ENCODE measurements around the gene ENAH. TPM values are rescaled to one million over a fixed set of nuclear protein-coding genes. Genes with fewer than 3 reads are reported as not detected.

The ENAH gene
- total and polyA plus RNA-seq, 4 donors, result 15.5 to 89.4 (median 48.4) TPM

DNA sequence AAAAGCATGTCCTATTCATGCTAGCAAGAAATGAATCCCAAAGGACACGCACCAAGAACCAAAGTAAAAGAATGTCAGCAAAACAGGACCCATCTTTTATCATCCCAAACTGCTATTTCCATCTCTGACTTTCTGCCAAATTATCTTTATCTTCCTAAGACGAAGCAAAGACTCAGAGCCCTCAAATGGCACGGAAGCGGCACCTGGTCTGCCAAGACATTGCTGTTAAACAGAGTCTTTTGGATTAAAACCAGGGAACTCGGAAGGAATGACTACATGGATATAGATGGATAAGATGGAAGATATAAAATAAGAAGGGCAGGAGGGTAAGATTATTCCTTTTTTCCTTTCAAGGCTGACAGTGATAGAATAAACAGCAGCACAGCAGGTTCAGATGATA, 164.2 kb downstream of the ENAH start:
- no peak for DNase-seq
- no peak overlapping the region for H3K27ac ChIP-seq (ENCODE audit: low read depth in 1 of 2, low read length in 1 of 2)

DNA sequence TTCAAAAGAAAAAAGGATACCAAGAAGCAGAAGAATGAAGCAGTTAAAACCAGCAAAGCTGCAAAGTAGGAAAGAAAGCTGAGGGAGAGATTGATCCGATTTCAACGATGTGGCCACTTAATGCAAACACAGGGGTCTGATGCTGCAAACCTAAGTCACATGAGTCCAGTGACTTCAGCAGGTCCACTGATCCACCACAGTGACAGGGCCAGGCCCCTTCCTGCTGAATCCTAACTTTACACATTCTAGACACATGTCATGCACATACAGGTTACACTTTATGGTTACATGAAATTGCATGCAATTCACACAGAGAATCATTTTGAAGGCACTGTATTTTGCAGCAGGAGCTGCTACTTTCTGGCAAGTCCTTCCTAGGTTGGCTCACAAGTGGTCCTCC, 166.1 kb downstream of the ENAH start:
- no peak for ATAC-seq (ENCODE audit: insufficient read depth, low FRiP score)
- DNase-seq, result no peak
- Histone ChIP-seq H3K9me3 (ENCODE audit: control insufficient read depth in 4 of 4, insufficient read depth in 3 of 4, low read length in 3 of 4) (no peaks in the 10 kb centered on the region), H3K4me1 (ENCODE audit: control insufficient read depth in 5 of 5, insufficient read depth in 5 of 5, low read length in 5 of 5) (peaks cover 0 to 20% (median 11%) of the 10 kb centered on the region in 5 donors), H3K27me3 (ENCODE audit: control insufficient read depth in 3 of 3, insufficient read depth in 3 of 3, low read length in 2 of 3) (no peaks in the 10 kb centered on the region), H3K36me3 (ENCODE audit: control insufficient read depth in 4 of 4, insufficient read depth in 4 of 4, low read length in 4 of 4) (peaks cover 0 to 2% (median 0%) of the 10 kb centered on the region in 4 donors), H3K4me3 (no peak overlapping the region), H3K27ac (ENCODE audit: low read depth in 1 of 2, low read length in 1 of 2) (no peak overlapping the region), H3K9ac (ENCODE audit: insufficient read depth in 1 of 2, low read length in 2 of 2) (no peak overlapping the region)
- WGBS, 2 donors, result 81 to 96% methylated on average over 2 of the region's 2 CpGs
- TF ChIP-seq, protein P1, sequence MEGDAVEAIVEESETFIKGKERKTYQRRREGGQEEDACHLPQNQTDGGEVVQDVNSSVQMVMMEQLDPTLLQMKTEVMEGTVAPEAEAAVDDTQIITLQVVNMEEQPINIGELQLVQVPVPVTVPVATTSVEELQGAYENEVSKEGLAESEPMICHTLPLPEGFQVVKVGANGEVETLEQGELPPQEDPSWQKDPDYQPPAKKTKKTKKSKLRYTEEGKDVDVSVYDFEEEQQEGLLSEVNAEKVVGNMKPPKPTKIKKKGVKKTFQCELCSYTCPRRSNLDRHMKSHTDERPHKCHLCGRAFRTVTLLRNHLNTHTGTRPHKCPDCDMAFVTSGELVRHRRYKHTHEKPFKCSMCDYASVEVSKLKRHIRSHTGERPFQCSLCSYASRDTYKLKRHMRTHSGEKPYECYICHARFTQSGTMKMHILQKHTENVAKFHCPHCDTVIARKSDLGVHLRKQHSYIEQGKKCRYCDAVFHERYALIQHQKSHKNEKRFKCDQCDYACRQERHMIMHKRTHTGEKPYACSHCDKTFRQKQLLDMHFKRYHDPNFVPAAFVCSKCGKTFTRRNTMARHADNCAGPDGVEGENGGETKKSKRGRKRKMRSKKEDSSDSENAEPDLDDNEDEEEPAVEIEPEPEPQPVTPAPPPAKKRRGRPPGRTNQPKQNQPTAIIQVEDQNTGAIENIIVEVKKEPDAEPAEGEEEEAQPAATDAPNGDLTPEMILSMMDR (IDR thresholded peaks at IDR 0.05; ENCODE audit: control extremely low read depth, extremely low read depth), result no peak

More for the DNA sequence above, 164.2 kb downstream of the ENAH start:
- H3K9me3 ChIP-seq (ENCODE audit: control insufficient read depth in 4 of 4, insufficient read depth in 3 of 4, low read length in 3 of 4), result no peaks in the 10 kb centered on the region
- 76 to 80% methylated on average over 5 of the region's 5 CpGs for WGBS, 2 donors
- peaks cover 0 to 10% (median 0%) of the 10 kb centered on the region in 5 donors for H3K4me1 ChIP-seq (ENCODE audit: control insufficient read depth in 5 of 5, insufficient read depth in 5 of 5, low read length in 5 of 5)
- H3K9ac ChIP-seq (ENCODE audit: insufficient read depth in 1 of 2, low read length in 2 of 2), result no peak overlapping the region
- H3K4me3 ChIP-seq, result no peak overlapping the region
- H3K27me3 ChIP-seq (ENCODE audit: control insufficient read depth in 3 of 3, insufficient read depth in 3 of 3, low read length in 2 of 3), result no peaks in the 10 kb centered on the region
- TF ChIP-seq, protein P1 (IDR thresholded peaks at IDR 0.05; ENCODE audit: control extremely low read depth, extremely low read depth), result no peak
- peaks cover 0 to 6% (median 0%) of the 10 kb centered on the region in 4 donors for H3K36me3 ChIP-seq (ENCODE audit: control insufficient read depth in 4 of 4, insufficient read depth in 4 of 4, low read length in 4 of 4)
- no peak for ATAC-seq (ENCODE audit: insufficient read depth, low FRiP score)

DNA sequence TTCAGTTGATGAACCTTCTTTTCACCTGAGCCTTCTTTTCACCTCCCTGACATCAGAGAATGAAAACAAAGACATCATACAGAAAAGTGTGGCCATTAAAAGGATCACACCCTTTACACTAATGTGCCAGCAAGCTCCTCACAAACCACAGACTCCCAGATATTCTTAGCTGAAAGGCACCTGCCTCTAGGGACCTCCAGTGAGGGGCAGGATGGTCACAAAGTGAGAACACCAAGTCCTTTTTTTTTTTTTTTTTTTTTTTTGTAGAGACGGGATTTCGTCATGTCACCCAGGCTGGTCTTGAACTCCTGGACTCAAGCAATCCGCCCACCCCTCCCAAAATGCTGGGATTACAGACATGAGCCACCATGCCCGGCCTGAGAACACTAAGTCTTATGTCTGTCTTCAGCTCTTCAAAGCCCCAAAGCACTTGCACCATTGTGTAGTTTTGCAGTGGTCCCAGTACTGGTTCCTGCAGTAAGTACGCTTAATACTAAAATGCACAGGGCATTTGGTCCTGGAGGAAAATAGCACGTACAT, 166.9 kb downstream of the ENAH start:
- no peak for DNase-seq
- TF ChIP-seq, protein P1 (IDR thresholded peaks at IDR 0.05; ENCODE audit: control extremely low read depth, extremely low read depth), result no peak
- H3K36me3 ChIP-seq (ENCODE audit: control insufficient read depth in 4 of 4, insufficient read depth in 4 of 4, low read length in 4 of 4), result peaks cover 0 to 2% (median 0%) of the 10 kb centered on the region in 4 donors
- ATAC-seq (ENCODE audit: insufficient read depth, low FRiP score), result no peak
- WGBS, 2 donors, result 95 to 97% methylated on average over 6 of the region's 6 CpGs
- H3K9me3 ChIP-seq (ENCODE audit: control insufficient read depth in 4 of 4, insufficient read depth in 3 of 4, low read length in 3 of 4), result no peaks in the 10 kb centered on the region
- H3K9ac ChIP-seq (ENCODE audit: insufficient read depth in 1 of 2, low read length in 2 of 2), result no peak overlapping the region
- H3K4me1 ChIP-seq (ENCODE audit: control insufficient read depth in 5 of 5, insufficient read depth in 5 of 5, low read length in 5 of 5), result peaks cover 0 to 28% (median 11%) of the 10 kb centered on the region in 5 donors
- H3K27ac ChIP-seq (ENCODE audit: low read depth in 1 of 2, low read length in 1 of 2), result no peak overlapping the region
- H3K27me3 ChIP-seq (ENCODE audit: control insufficient read depth in 3 of 3, insufficient read depth in 3 of 3, low read length in 2 of 3), result no peaks in the 10 kb centered on the region
- H3K4me3 ChIP-seq, result no peak overlapping the region

DNA sequence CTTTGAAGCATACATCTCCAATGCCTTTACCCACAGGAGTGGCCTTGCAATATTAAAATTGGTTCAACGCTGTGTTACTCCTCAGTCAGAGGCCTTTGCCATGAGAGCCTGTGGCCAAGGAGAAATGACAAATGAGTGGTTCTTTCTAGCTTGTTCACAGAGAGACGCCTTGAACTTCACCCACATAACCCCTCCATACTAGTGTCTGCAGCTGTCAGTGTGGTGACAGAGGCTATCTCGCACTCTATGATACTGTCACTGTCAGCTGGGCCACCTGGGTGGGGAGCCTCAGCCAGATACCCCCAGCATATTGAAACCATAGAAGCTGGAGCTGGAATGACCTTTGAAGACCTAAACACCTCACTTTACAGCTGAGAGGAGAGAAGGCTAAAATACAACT, 167.7 kb downstream of the ENAH start:
- Histone ChIP-seq H3K4me1 (ENCODE audit: control insufficient read depth in 5 of 5, insufficient read depth in 5 of 5, low read length in 5 of 5) (peaks cover 0 to 30% (median 11%) of the 10 kb centered on the region in 5 donors), H3K27ac (ENCODE audit: low read depth in 1 of 2, low read length in 1 of 2) (no peak overlapping the region), H3K9ac (ENCODE audit: insufficient read depth in 1 of 2, low read length in 2 of 2) (no peak overlapping the region), H3K36me3 (ENCODE audit: control insufficient read depth in 4 of 4, insufficient read depth in 4 of 4, low read length in 4 of 4) (peaks cover 0 to 2% (median 0%) of the 10 kb centered on the region in 4 donors), H3K27me3 (ENCODE audit: control insufficient read depth in 3 of 3, insufficient read depth in 3 of 3, low read length in 2 of 3) (no peaks in the 10 kb centered on the region), H3K4me3 (no peak overlapping the region), H3K9me3 (ENCODE audit: control insufficient read depth in 4 of 4, insufficient read depth in 3 of 4, low read length in 3 of 4) (no peaks in the 10 kb centered on the region)
- ATAC-seq (ENCODE audit: insufficient read depth, low FRiP score) (no peak), DNase-seq (no peak)
- WGBS, 2 donors, result 83 to 84% methylated on average over 3 of the region's 3 CpGs
- TF ChIP-seq, protein P1 (IDR thresholded peaks at IDR 0.05; ENCODE audit: control extremely low read depth, extremely low read depth), result no peak

Data from lung (tissue), 12 donors.